Hepatocyte (in vitro differentiated cells): ENCODE measurements around the gene LILRA5.

Source experiments
- EZH2 ChIP-seq: fragments of 200-600 bp; sonication (generic); IDR thresholded peaks from 2 replicates; pipeline ENCODE4 v1.6.1; 2016; ENCODE audit warnings: antibody characterized with exemption, mild to moderate bottlenecking, borderline replicate concordance
- EZH2phosphoT487 ChIP-seq: fragments of 200-600 bp; sonication (generic); IDR thresholded peaks from one replicate; pipeline ENCODE4 v1.6.1; 2018; ENCODE audit warnings: antibody characterized with exemption, mild to moderate bottlenecking, low read depth, moderate library complexity; ENCODE audit not compliant: unreplicated experiment, severe bottlenecking
- TF ChIP-seq, protein P1 (sequence below): fragments of 200-600 bp; sonication (generic); IDR thresholded peaks from 2 replicates; pipeline ENCODE4 v1.5.1; 2016; ENCODE audit warnings: antibody characterized with exemption, mild to moderate bottlenecking; ENCODE audit not compliant: poor library complexity

DNA sequence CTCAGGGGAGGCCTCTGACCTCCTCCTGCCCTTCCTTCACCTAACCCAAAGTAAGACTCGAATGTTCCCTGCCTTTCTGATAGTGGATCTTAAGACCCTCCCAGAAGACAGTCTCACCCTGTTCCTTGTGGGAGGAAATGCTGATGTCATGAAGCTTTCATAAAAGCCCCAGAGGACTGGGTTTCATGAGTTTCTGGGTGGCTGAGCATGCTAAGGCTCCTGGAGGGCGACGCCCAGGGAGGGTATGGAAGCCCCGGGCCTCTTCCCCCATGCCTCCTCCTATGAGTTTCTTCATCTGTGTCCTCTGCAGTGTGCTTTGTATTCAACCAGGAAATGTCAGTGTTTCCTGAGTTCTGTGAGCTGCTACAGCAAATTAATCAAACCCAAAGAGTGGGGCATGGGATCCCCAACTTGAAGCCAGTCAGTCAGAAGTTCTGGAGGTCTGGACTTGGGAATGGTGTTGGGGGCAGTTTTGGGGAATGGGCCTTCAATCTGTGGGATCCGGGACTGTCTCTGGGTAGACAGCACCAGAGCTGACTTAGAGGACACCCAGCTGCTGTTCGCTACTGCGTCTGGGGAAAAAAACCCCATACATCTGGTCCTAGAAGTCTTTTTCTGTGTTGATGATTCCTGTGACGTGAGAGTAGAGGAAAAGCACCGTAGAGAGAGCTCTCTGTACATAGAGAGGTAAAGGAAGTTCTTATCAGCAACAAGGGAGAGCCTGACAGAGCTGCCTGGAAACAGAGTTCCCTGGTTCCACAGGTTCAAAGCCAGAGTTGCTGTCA is 30.1 kb downstream of the LILRA5 start:
- TF ChIP-seq EZH2phosphoT487: no peak
- TF ChIP-seq, protein P1, sequence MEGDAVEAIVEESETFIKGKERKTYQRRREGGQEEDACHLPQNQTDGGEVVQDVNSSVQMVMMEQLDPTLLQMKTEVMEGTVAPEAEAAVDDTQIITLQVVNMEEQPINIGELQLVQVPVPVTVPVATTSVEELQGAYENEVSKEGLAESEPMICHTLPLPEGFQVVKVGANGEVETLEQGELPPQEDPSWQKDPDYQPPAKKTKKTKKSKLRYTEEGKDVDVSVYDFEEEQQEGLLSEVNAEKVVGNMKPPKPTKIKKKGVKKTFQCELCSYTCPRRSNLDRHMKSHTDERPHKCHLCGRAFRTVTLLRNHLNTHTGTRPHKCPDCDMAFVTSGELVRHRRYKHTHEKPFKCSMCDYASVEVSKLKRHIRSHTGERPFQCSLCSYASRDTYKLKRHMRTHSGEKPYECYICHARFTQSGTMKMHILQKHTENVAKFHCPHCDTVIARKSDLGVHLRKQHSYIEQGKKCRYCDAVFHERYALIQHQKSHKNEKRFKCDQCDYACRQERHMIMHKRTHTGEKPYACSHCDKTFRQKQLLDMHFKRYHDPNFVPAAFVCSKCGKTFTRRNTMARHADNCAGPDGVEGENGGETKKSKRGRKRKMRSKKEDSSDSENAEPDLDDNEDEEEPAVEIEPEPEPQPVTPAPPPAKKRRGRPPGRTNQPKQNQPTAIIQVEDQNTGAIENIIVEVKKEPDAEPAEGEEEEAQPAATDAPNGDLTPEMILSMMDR: no peak
- TF ChIP-seq EZH2: no peak
